HEK293T (cell line): ENCODE measurements around the gene DRC1.

ENCODE experiments used
- CTCF ChIA-PET: fragments of 350-600 bp; formaldehyde crosslinking; extraction: SDS; loops from one replicate; lab custom pipeline; 2021; ENCODE audit warnings: antibody characterized with exemption, inconsistent platforms; lab: Yijun Ruan, JAX
- POLR2A ChIA-PET: fragments of 350-600 bp; formaldehyde crosslinking; extraction: SDS; loops from one replicate; lab custom pipeline; 2020; ENCODE audit warnings: antibody characterized with exemption, inconsistent platforms; lab: Yijun Ruan, JAX
- DNase-seq: peaks from one replicate; pipeline ENCODE4 v3.0.0; 2012; ENCODE audit warnings: mixed read lengths; ENCODE audit errors: extremely low spot score
- ARNT ChIP-seq: fragments of 450-650 bp; IDR thresholded peaks from 2 replicates; pipeline ENCODE4 v1.6.1; 2017; ENCODE audit warnings: mild to moderate bottlenecking
- BHLHE40 ChIP-seq: fragments of 450-650 bp; IDR thresholded peaks from 2 replicates; pipeline ENCODE4 v1.6.1; 2016; ENCODE audit warnings: mild to moderate bottlenecking, moderate library complexity, borderline replicate concordance
- CTBP1 ChIP-seq: fragments of 450-650 bp; IDR thresholded peaks from 2 replicates; pipeline ENCODE4 v1.6.1; 2016; ENCODE audit warnings: borderline replicate concordance
- ELF4 ChIP-seq: fragments of 450-650 bp; IDR thresholded peaks from 2 replicates; pipeline ENCODE4 v1.6.1; 2017; ENCODE audit warnings: antibody characterized with exemption
- FOXA1 ChIP-seq: fragments of 450-650 bp; IDR thresholded peaks from 2 replicates; pipeline ENCODE4 v1.6.1; 2016; ENCODE audit warnings: mild to moderate bottlenecking
- FOXK2 ChIP-seq: fragments of 450-650 bp; IDR thresholded peaks from 2 replicates; pipeline ENCODE4 v1.6.1; 2016; ENCODE audit warnings: mild to moderate bottlenecking
- FOXM1 ChIP-seq: fragments of 450-650 bp; IDR thresholded peaks from 2 replicates; pipeline ENCODE4 v1.6.1; 2017; ENCODE audit warnings: mild to moderate bottlenecking, borderline replicate concordance
- HDGF ChIP-seq: fragments of 450-650 bp; IDR thresholded peaks from 2 replicates; pipeline ENCODE4 v1.6.1; 2017; ENCODE audit warnings: antibody characterized with exemption, borderline replicate concordance
- L3MBTL2 ChIP-seq: fragments of 450-650 bp; conservative IDR thresholded peaks from 2 replicates; pipeline ENCODE4 v1.6.1; 2016; ENCODE audit warnings: mild to moderate bottlenecking
- LEF1 ChIP-seq: fragments of 450-650 bp; IDR thresholded peaks from 2 replicates; pipeline ENCODE4 v1.6.1; 2017; ENCODE audit warnings: mild to moderate bottlenecking, borderline replicate concordance
- NFRKB ChIP-seq: fragments of 450-650 bp; IDR thresholded peaks from 2 replicates; pipeline ENCODE4 v1.6.1; 2016; ENCODE audit warnings: mild to moderate bottlenecking, moderate library complexity
- PKNOX1 ChIP-seq: fragments of 450-650 bp; IDR thresholded peaks from 2 replicates; pipeline ENCODE4 v1.6.1; 2016
- SP1 ChIP-seq: fragments of 450-650 bp; IDR thresholded peaks from 2 replicates; pipeline ENCODE4 v1.6.1; 2017
- SUZ12 ChIP-seq: fragments of 450-650 bp; IDR thresholded peaks from 2 replicates; pipeline ENCODE4 v1.6.1; 2016; ENCODE audit warnings: mild to moderate bottlenecking
- TARDBP ChIP-seq: fragments of 450-650 bp; IDR thresholded peaks from 2 replicates; pipeline ENCODE4 v1.6.1; 2016
- ZNF384 ChIP-seq: fragments of 450-650 bp; IDR thresholded peaks from 2 replicates; pipeline ENCODE4 v1.6.1; 2016

Gene DRC1

GRCh38 chr2:26421961-26422360 lies 20.2 kb downstream of the DRC1 start:
- ChIA-PET CTCF (no interaction called here), POLR2A (no interaction called here)

GRCh38 chr2:26422947-26423629 lies 21.4 kb downstream of the DRC1 start:
- POLR2A ChIA-PET: no interaction called here

More at GRCh38 chr2:26421961-26422360, 20.2 kb downstream of the DRC1 start:
- no peak for DNase-seq
- TF ChIP-seq ARNT (no peak), TARDBP (no peak), PKNOX1 (no peak), FOXA1 (no peak)

GRCh38 chr2:26423750-26424149 lies 22.0 kb downstream of the DRC1 start:
- POLR2A ChIA-PET: no interaction called here
- CTCF ChIA-PET: no interaction called here
- TF ChIP-seq SP1 (no peak), HDGF (no peak), L3MBTL2 (no peak), PKNOX1 (no peak), FOXA1 (no peak), ZNF384 (no peak), ELF4 (no peak), TARDBP (no peak), CTBP1 (no peak), SUZ12 (no peak), LEF1 (no peak), FOXM1 (no peak), FOXK2 (no peak)
- DNase-seq: no peak

More at GRCh38 chr2:26422947-26423629, 21.4 kb downstream of the DRC1 start:
- DNase-seq: no peak
- no peak for TF ChIP-seq SUZ12
- CTCF ChIA-PET: no interaction called here

- POLR2A ChIA-PET: no interaction called here
- CTCF ChIA-PET: no interaction called here
- DNase-seq: no peak
- TF ChIP-seq ZNF384: no peak
- TF ChIP-seq PKNOX1: no peak
- TF ChIP-seq SUZ12: no peak
- no peak for TF ChIP-seq ARNT
- TF ChIP-seq FOXM1: no peak
- no peak for TF ChIP-seq LEF1
- TF ChIP-seq L3MBTL2: no peak
- TF ChIP-seq FOXA1: no peak
- no peak for TF ChIP-seq ELF4
- TF ChIP-seq FOXK2: no peak
- no peak for TF ChIP-seq CTBP1
- TF ChIP-seq TARDBP: no peak
- no peak for TF ChIP-seq HDGF
- no peak for TF ChIP-seq BHLHE40
- TF ChIP-seq NFRKB: no peak
- TF ChIP-seq SP1: no peak
Observed at GRCh38 chr2:26424221-26424620, 22.5 kb downstream of the DRC1 start.

GRCh38 chr2:26428846-26429245 lies 27.1 kb downstream of the DRC1 start:
- no peak for TF ChIP-seq BHLHE40
- no peak for TF ChIP-seq ARNT
- no peak for TF ChIP-seq FOXK2
- no peak for TF ChIP-seq PKNOX1
- no peak for TF ChIP-seq ZNF384
- no peak for TF ChIP-seq FOXA1
- TF ChIP-seq LEF1: no peak
- TF ChIP-seq SUZ12: no peak
- no peak for TF ChIP-seq NFRKB
- no peak for TF ChIP-seq ELF4
- POLR2A ChIA-PET: no interaction called here
- no peak for DNase-seq
- CTCF ChIA-PET: no interaction called here

GRCh38 chr2:26429779-26430578 lies 28.3 kb downstream of the DRC1 start:
- no peak for DNase-seq
- POLR2A ChIA-PET: no interaction called here
- CTCF ChIA-PET: no interaction called here
- TF ChIP-seq ELF4 (no peak), FOXA1 (no peak), BHLHE40 (no peak), HDGF (no peak), L3MBTL2 (no peak), PKNOX1 (no peak)
